LoVo (cell line): Measurements from ENCODE around the gene PTK7.

Experiments used
- DNase-seq: peaks from one replicate; pipeline ENCODE4 v3.0.0-alpha.2; 2016; ENCODE audit warnings: low spot score

PTK7 gene

GRCh38 chr6:43207286-43207685 lies 131.2 kb downstream of the PTK7 start:
- no peak for DNase-seq
